HepG2 (cell line): Measurements from ENCODE around the gene NFATC3. TPM values are rescaled to one million over a fixed set of nuclear protein-coding genes. Genes with fewer than 3 reads are reported as not detected.

Experiments used
- ARNT ChIP-seq: fragments of 450-650 bp; IDR thresholded peaks from 2 replicates; pipeline ENCODE4 v1.6.1; 2017
- FOXA1 ChIP-seq, 2 experiments: fragments of 450-650 bp in 1 of 2; sonication (generic) in 1 of 2; formaldehyde crosslinking in 1 of 2; IDR thresholded peaks; 2 replicates each; pipeline versions ENCODE4 v1.4.0 to v1.6.1; 2016 to 2020; ENCODE audit warnings: missing genetic modification reagents in 1 of 2
- FOXC1 ChIP-seq: sonication (generic); formaldehyde crosslinking; IDR thresholded peaks from 2 replicates; pipeline ENCODE4 v1.8.0; 2022; ENCODE audit warnings: mild to moderate bottlenecking, missing genetic modification reagents, borderline replicate concordance
- FOXJ3 ChIP-seq: sonication (generic); formaldehyde crosslinking; IDR thresholded peaks from 2 replicates; pipeline ENCODE4 v1.4.0; 2020; ENCODE audit warnings: missing genetic modification reagents, mild to moderate bottlenecking, borderline replicate concordance
- GMEB2 ChIP-seq: IDR thresholded peaks from 2 replicates; pipeline ENCODE4 v1.6.1; 2016; ENCODE audit warnings: missing biosample characterization, missing genetic modification reagents, low read depth
- HDAC6 ChIP-seq: fragments of 200-600 bp; sonication (generic); IDR thresholded peaks from 2 replicates; pipeline ENCODE4 v1.7.0; 2017; ENCODE audit warnings: mild to moderate bottlenecking, antibody characterized with exemption, low read length, low read depth
- HNF4A ChIP-seq: sonication (generic); formaldehyde crosslinking; IDR thresholded peaks from 2 replicates; pipeline ENCODE4 v1.4.0; 2020; ENCODE audit warnings: missing genetic modification reagents
- HNF4G ChIP-seq, 2 experiments: sonication (generic) in 1 of 2; formaldehyde crosslinking in 1 of 2; IDR thresholded peaks; 2 replicates each; pipeline versions ENCODE4 v1.4.0 to v1.6.1; 2011 to 2020; ENCODE audit warnings: borderline replicate concordance in 2 of 2, low read depth in 2 of 2, mild to moderate bottlenecking in 2 of 2, low read length in 1 of 2, missing genetic modification reagents in 1 of 2, moderate library complexity in 1 of 2
- KLF15 ChIP-seq: sonication (generic); formaldehyde crosslinking; IDR thresholded peaks from 2 replicates; pipeline ENCODE4 v1.8.1; 2023; ENCODE audit warnings: borderline replicate concordance, mild to moderate bottlenecking, inconsistent platforms, missing genetic modification reagents, mixed read lengths
- MATR3 ChIP-seq: sonication (generic); formaldehyde crosslinking; IDR thresholded peaks from 2 replicates; pipeline ENCODE4 v1.4.0; 2020; ENCODE audit warnings: missing genetic modification reagents
- PAF1 ChIP-seq: IDR thresholded peaks from 2 replicates; pipeline ENCODE4 v1.6.1; 2016; ENCODE audit warnings: missing genetic modification reagents, missing compliant biosample characterization
- SOX5 ChIP-seq: IDR thresholded peaks from 2 replicates; pipeline ENCODE4 v1.6.1; 2016; ENCODE audit warnings: borderline replicate concordance
- SOX6 ChIP-seq, 2 experiments: fragments of 450-650 bp in 1 of 2; sonication (generic) in 1 of 2; formaldehyde crosslinking in 1 of 2; IDR thresholded peaks; 2 replicates each; pipeline versions ENCODE4 v1.4.0 to v1.6.1; 2017 to 2020; ENCODE audit warnings: antibody characterized with exemption in 1 of 2, mild to moderate bottlenecking in 1 of 2, missing genetic modification reagents in 1 of 2
- TBX2 ChIP-seq: sonication (generic); formaldehyde crosslinking; IDR thresholded peaks from 2 replicates; pipeline ENCODE4 v1.5.0; 2020; ENCODE audit warnings: missing genetic modification reagents, mild to moderate bottlenecking, borderline replicate concordance
- TEAD2 ChIP-seq: sonication (generic); formaldehyde crosslinking; IDR thresholded peaks from 2 replicates; pipeline ENCODE4 v1.9.0; 2021; ENCODE audit warnings: missing genetic modification reagents
- U2AF1 ChIP-seq: fragments of 200-400 bp; formaldehyde crosslinking; optimal IDR thresholded peaks from 2 replicates; pipeline ENCODE3; 2017; ENCODE audit warnings: mild to moderate bottlenecking, low read depth, low read length
- ZKSCAN8 ChIP-seq: IDR thresholded peaks from 2 replicates; pipeline ENCODE4 v1.6.1; 2016; ENCODE audit warnings: borderline replicate concordance, missing genetic modification reagents, missing compliant biosample characterization
- ZMYM2 ChIP-seq: sonication (generic); formaldehyde crosslinking; IDR thresholded peaks from 2 replicates; pipeline ENCODE4 v1.8.0; 2022; ENCODE audit warnings: mild to moderate bottlenecking, missing genetic modification reagents
- ZNF180 ChIP-seq: sonication (generic); formaldehyde crosslinking; IDR thresholded peaks from 2 replicates; pipeline ENCODE4 v1.4.0; 2020; ENCODE audit warnings: low read depth, missing genetic modification reagents, borderline replicate concordance
- ZNF20 ChIP-seq: sonication (generic); formaldehyde crosslinking; IDR thresholded peaks from 2 replicates; pipeline ENCODE4 v1.4.0; 2020; ENCODE audit warnings: mild to moderate bottlenecking, moderate library complexity, missing genetic modification reagents
- ZNF326 ChIP-seq: sonication (generic); formaldehyde crosslinking; IDR thresholded peaks from 2 replicates; pipeline ENCODE4 v1.4.0; 2020; ENCODE audit warnings: missing genetic modification reagents, borderline replicate concordance
- ZNF382 ChIP-seq: sonication (generic); formaldehyde crosslinking; IDR thresholded peaks from 2 replicates; pipeline ENCODE4 v1.5.0; 2020; ENCODE audit warnings: missing genetic modification reagents, mild to moderate bottlenecking, borderline replicate concordance
- ZNF510 ChIP-seq: sonication (generic); formaldehyde crosslinking; IDR thresholded peaks from 2 replicates; pipeline ENCODE4 v1.4.0; 2020; ENCODE audit warnings: low read depth, mild to moderate bottlenecking, missing genetic modification reagents
- ZNF577 ChIP-seq: sonication (generic); formaldehyde crosslinking; IDR thresholded peaks from 2 replicates; pipeline ENCODE4 v1.4.0; 2020; ENCODE audit warnings: mild to moderate bottlenecking, low read depth, missing genetic modification reagents, borderline replicate concordance
- ZUFSP ChIP-seq: sonication (generic); formaldehyde crosslinking; IDR thresholded peaks from 2 replicates; pipeline ENCODE4 v1.9.0; 2021; ENCODE audit warnings: missing genetic modification reagents, mild to moderate bottlenecking, borderline replicate concordance
- polyA plus RNA-seq, 8 experiments: library from polyadenylated mRNA; depleted of rRNA in 3 of 8; stranded (reverse) in 7 of 8; unstranded in 1 of 8; fragments of >200 nt; fragmentation: Illumina TruSeq in 4 of 8; extraction: Trizol in 4 of 8; gene quantifications; 2 replicates each; pipeline versions ENCODE4 v1.2.1 to v1.2.3, GENCODE V29; 2011 to 2016; ENCODE audit warnings: low read depth in 4 of 8, missing spikeins in 1 of 8, mixed read lengths in 1 of 8; ENCODE audit not compliant: insufficient read depth in 1 of 8
- total RNA-seq, 5 experiments: library from RNA; depleted of rRNA; stranded (reverse); fragments of >200 nt; fragmentation: Illumina TruSeq; extraction: Trizol; gene quantifications; 2 replicates each; pipeline ENCODE4 v1.2.3, GENCODE V29; 2016; ENCODE audit warnings: low read depth in 1 of 5

Gene NFATC3
- total and polyA plus RNA-seq, 2 of the 13 experiments (the other 11 are each of a cell fraction or from before 2014, with no cell fraction given), result 52.6 to 62.7 TPM

GRCh38 chr16:68244903-68245853 lies 160.0 kb downstream of the NFATC3 start, which contains the start of gene PLA2G15 (continued):
- no peak for TF ChIP-seq GMEB2 (CRISPR knock-in tag)
- TF ChIP-seq ZNF382, result no peak
- TF ChIP-seq TEAD2 (CRISPR knock-in tag), result no peak
- no peak; the same call in 1 of the 2 replicates for TF ChIP-seq ZNF326 (CRISPR knock-in tag)
- peak; percentile 92 for TF ChIP-seq KLF15
- 0 out of 2 replicates have a peak, but pooled peaks have one; percentile 33 for TF ChIP-seq FOXJ3 (CRISPR knock-in tag)
- TF ChIP-seq ZMYM2 (CRISPR knock-in tag), result no peak
- TF ChIP-seq HDAC6, result no peak
- no peak for TF ChIP-seq HNF4G (IDR thresholded peaks at IDR 0.05; ENCODE audit: borderline replicate concordance, low read depth, low read length)
- TF ChIP-seq HNF4G (CRISPR knock-in tag; IDR thresholded peaks at IDR 0.05; ENCODE audit: borderline replicate concordance, low read depth), result peak; percentile 69
- TF ChIP-seq SOX6 (IDR thresholded peaks at IDR 0.05), result no peak
- TF ChIP-seq SOX6 (CRISPR knock-in tag; IDR thresholded peaks at IDR 0.05), result peak; percentile 69
- TF ChIP-seq ZNF510, result no peak
- no peak for TF ChIP-seq ZNF180 (CRISPR knock-in tag)
- peak; percentile 29; the same call in 1 of the 2 replicates for TF ChIP-seq ZKSCAN8 (CRISPR knock-in tag)
- TF ChIP-seq ZUFSP (CRISPR knock-in tag), result no peak
- TF ChIP-seq MATR3 (CRISPR knock-in tag), result no peak; the same call in 1 of the 2 replicates
- no peak for TF ChIP-seq ZNF20
- no peak for TF ChIP-seq PAF1
- peak; percentile 88 for TF ChIP-seq TBX2 (CRISPR knock-in tag)
- no peak; the same call in 1 of the 2 replicates for TF ChIP-seq HNF4A (CRISPR knock-in tag)
- TF ChIP-seq ZNF577 (CRISPR knock-in tag), result no peak
- 0 out of 2 replicates have a peak, but pooled peaks have one; percentile 39 for TF ChIP-seq FOXC1
- TF ChIP-seq SOX5, result no peak
- peak; percentile 73 for TF ChIP-seq U2AF1
- TF ChIP-seq ARNT, result no peak
- TF ChIP-seq FOXA1 (IDR thresholded peaks at IDR 0.05), result no peak
- TF ChIP-seq FOXA1 (CRISPR knock-in tag; IDR thresholded peaks at IDR 0.05), result peak; percentile 3; the same call in 1 of the 2 replicates
